ENCODE data around the gene P4HTM. TPM values are rescaled to one million over a fixed set of nuclear protein-coding genes. Genes with fewer than 3 reads are reported as not detected.

The P4HTM gene
- polyA plus RNA-seq, 3 donors: 14.9 to 40.0 (median 18.1) TPM

GRCh38 chr3:48999085-48999858 is 9.2 kb downstream of the P4HTM start:
- Histone ChIP-seq H3K4me2 (replicated peaks; ENCODE audit: extremely low read depth, low read length, poor library complexity, severe bottlenecking) (no peak overlapping the region), H3K4me1 (ENCODE audit: control insufficient read depth in 1 of 2, insufficient read depth in 2 of 2, low read length in 2 of 2) (no peaks in the 10 kb centered on the region), H3K27me3 (ENCODE audit: control insufficient read depth in 2 of 2, insufficient read depth in 2 of 2, low read length in 2 of 2) (no peaks in the 10 kb centered on the region), H3K9ac (ENCODE audit: insufficient read depth, low read length, poor library complexity, severe bottlenecking) (no peak overlapping the region), H4K20me1 (ENCODE audit: insufficient read depth, low read length) (no peaks in the 10 kb centered on the region), H3K4me3 (replicated peaks in 1 of 3; ENCODE audit: low read depth in 2 of 3, low read length in 3 of 3) (no peak overlapping the region), H3K79me2 (ENCODE audit: insufficient read depth, low read length) (no peaks in the 10 kb centered on the region), H3K9me3 (replicated peaks in 1 of 2; ENCODE audit: control insufficient read depth in 1 of 2, insufficient read depth in 1 of 2, low read length in 2 of 2) (no peaks in the 10 kb centered on the region), H3K27ac (ENCODE audit: low read depth in 1 of 2, low read length in 2 of 2) (no peak overlapping the region), H2AFZ (ENCODE audit: insufficient read depth, low read depth, low read length, poor library complexity, severe bottlenecking) (no peak overlapping the region), H3K36me3 (replicated peaks in 1 of 2; ENCODE audit: control insufficient read depth in 1 of 2, insufficient read depth in 2 of 2, low read length in 2 of 2) (peaks cover 3 to 22% of the 10 kb centered on the region in 2 donors)
- Mint-ChIP-seq H3K4me3 (no peak overlapping the region), H3K36me3 (peaks cover 17 to 37% of the 10 kb centered on the region in 2 donors), H3K27me3 (ENCODE audit: low read depth in 3 of 3) (peaks cover 0 to 3% (median 0%) of the 10 kb centered on the region in 3 donors), H3K27ac (peak overlapping the region in 2 of 7 donors; percentile 11 to 84), H3K4me1 (no peaks in the 10 kb centered on the region), H3K9me3 (no peaks in the 10 kb centered on the region)
- DNase-seq: no peak
- WGBS (ENCODE audit: insufficient coverage): 99% methylated on average over 6 of the region's 8 CpGs
- TF ChIP-seq, protein P1, sequence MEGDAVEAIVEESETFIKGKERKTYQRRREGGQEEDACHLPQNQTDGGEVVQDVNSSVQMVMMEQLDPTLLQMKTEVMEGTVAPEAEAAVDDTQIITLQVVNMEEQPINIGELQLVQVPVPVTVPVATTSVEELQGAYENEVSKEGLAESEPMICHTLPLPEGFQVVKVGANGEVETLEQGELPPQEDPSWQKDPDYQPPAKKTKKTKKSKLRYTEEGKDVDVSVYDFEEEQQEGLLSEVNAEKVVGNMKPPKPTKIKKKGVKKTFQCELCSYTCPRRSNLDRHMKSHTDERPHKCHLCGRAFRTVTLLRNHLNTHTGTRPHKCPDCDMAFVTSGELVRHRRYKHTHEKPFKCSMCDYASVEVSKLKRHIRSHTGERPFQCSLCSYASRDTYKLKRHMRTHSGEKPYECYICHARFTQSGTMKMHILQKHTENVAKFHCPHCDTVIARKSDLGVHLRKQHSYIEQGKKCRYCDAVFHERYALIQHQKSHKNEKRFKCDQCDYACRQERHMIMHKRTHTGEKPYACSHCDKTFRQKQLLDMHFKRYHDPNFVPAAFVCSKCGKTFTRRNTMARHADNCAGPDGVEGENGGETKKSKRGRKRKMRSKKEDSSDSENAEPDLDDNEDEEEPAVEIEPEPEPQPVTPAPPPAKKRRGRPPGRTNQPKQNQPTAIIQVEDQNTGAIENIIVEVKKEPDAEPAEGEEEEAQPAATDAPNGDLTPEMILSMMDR (IDR thresholded peaks at IDR 0.05): no peak
- intact Hi-C loops (cut with micrococcal nuclease): loop anchor here in 1 of 2 donors (10.0 kb wide), 1 partner anchor 156 kb away; no protein-coding TSS in a partner anchor

DNA sequence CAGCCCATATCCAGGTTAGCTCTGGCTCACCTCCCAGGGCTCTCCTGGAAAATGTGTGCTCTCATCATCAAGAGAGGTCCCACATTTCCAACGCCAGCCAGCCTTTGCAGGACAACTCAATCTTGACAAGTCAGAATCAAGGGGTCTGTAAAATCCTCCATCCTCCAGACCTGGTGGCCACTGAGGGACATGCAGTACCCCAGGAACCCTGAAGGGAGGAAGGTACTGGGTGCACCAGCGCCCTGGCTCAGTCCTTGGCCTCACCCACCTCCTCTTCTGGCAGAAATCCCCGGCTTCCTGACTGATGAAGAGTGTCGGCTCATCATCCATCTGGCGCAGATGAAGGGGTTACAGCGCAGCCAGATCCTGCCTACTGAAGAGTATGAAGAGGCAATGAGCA is 11.1 kb downstream of the P4HTM start:
- Histone ChIP-seq H3K27ac (ENCODE audit: low read depth in 1 of 2, low read length in 2 of 2) (no peak overlapping the region), H4K20me1 (ENCODE audit: insufficient read depth, low read length) (no peaks in the 10 kb centered on the region), H3K9ac (ENCODE audit: insufficient read depth, low read length, poor library complexity, severe bottlenecking) (no peak overlapping the region), H3K79me2 (ENCODE audit: insufficient read depth, low read length) (no peaks in the 10 kb centered on the region), H3K27me3 (ENCODE audit: control insufficient read depth in 2 of 2, insufficient read depth in 2 of 2, low read length in 2 of 2) (no peaks in the 10 kb centered on the region), H3K4me3 (replicated peaks in 1 of 3; ENCODE audit: low read depth in 2 of 3, low read length in 3 of 3) (no peak overlapping the region), H3K4me2 (replicated peaks; ENCODE audit: extremely low read depth, low read length, poor library complexity, severe bottlenecking) (no peak overlapping the region), H2AFZ (ENCODE audit: insufficient read depth, low read depth, low read length, poor library complexity, severe bottlenecking) (no peak overlapping the region), H3K9me3 (replicated peaks in 1 of 2; ENCODE audit: control insufficient read depth in 1 of 2, insufficient read depth in 1 of 2, low read length in 2 of 2) (no peaks in the 10 kb centered on the region), H3K4me1 (ENCODE audit: control insufficient read depth in 1 of 2, insufficient read depth in 2 of 2, low read length in 2 of 2) (peaks cover under 1 to 4% of the 10 kb centered on the region in 2 donors), H3K36me3 (replicated peaks in 1 of 2; ENCODE audit: control insufficient read depth in 1 of 2, insufficient read depth in 2 of 2, low read length in 2 of 2) (peaks cover 0 to 6% of the 10 kb centered on the region in 2 donors)
- Mint-ChIP-seq H3K27me3 (ENCODE audit: low read depth in 3 of 3) (peaks cover 0 to 3% (median 0%) of the 10 kb centered on the region in 3 donors), H3K4me3 (no peak overlapping the region), H3K36me3 (peaks cover 8 to 20% of the 10 kb centered on the region in 2 donors), H3K9me3 (no peaks in the 10 kb centered on the region), H3K4me1 (peaks cover 2% of the 10 kb centered on the region), H3K27ac (no peak overlapping the region)
- TF ChIP-seq, protein P1 (IDR thresholded peaks at IDR 0.05): no peak
- intact Hi-C loops (cut with micrococcal nuclease): no loop called here
- WGBS (ENCODE audit: insufficient coverage): 93% methylated on average over 4 of the region's 6 CpGs
- no peak for DNase-seq
